NB4 (cell line): ENCODE results near the gene DNAJA2.

ENCODE experiments used
- DNase-seq: peaks from one replicate; pipeline ENCODE4 v3.0.0; 2010; ENCODE audit warnings: low read depth
- H3K4me3 ChIP-seq: one replicate; pipeline ENCODE4 v1.5.1; 2011; ENCODE audit warnings: mild to moderate bottlenecking, low read depth, low read length, moderate library complexity
- CTCF ChIP-seq: IDR thresholded peaks from one replicate; pipeline ENCODE4 v1.5.1; 2012; ENCODE audit warnings: low read depth, low read length
- MAX ChIP-seq: IDR thresholded peaks from 2 replicates; pipeline ENCODE4 v1.6.1; 2011; ENCODE audit warnings: low read depth, low read length
- MYC ChIP-seq: IDR thresholded peaks from 2 replicates; pipeline ENCODE4 v1.6.1; 2011; ENCODE audit warnings: low read depth, low read length
- POLR2A ChIP-seq: IDR thresholded peaks from 2 replicates; pipeline ENCODE4 v1.6.1; 2011; ENCODE audit warnings: mild to moderate bottlenecking; ENCODE audit not compliant: insufficient read length; ENCODE audit errors: extremely low read depth

Gene DNAJA2

GRCh38 chr16:46997844-46998243, 24.4 kb upstream of the DNAJA2 start:
- no peak for DNase-seq
- TF ChIP-seq CTCF (no peak), POLR2A (no peak), MAX (no peak), MYC (no peak)
- H3K4me3 ChIP-seq = no peak overlapping the region

GRCh38 chr16:46996952-46997458, 23.5 kb upstream of the DNAJA2 start:
- no peak overlapping the region for H3K4me3 ChIP-seq
- peak; percentile 48 for DNase-seq
- TF ChIP-seq CTCF = no peak
- no peak for TF ChIP-seq POLR2A
- no peak for TF ChIP-seq MAX

GRCh38 chr16:46996391-46996790, 22.9 kb upstream of the DNAJA2 start:
- no peak for TF ChIP-seq CTCF
- TF ChIP-seq MAX = no peak
- TF ChIP-seq POLR2A = no peak
- TF ChIP-seq MYC = no peak
- DNase-seq = peak; percentile 48
- no peak overlapping the region for H3K4me3 ChIP-seq

GRCh38 chr16:46991729-46992704, 18.5 kb upstream of the DNAJA2 start:
- H3K4me3 ChIP-seq = no peak overlapping the region
- TF ChIP-seq CTCF = no peak
- no peak for TF ChIP-seq MAX
- no peak for TF ChIP-seq POLR2A
- TF ChIP-seq MYC = no peak
- no peak for DNase-seq

- TF ChIP-seq MAX = no peak
- TF ChIP-seq MYC = no peak
- TF ChIP-seq CTCF = no peak
- no peak for TF ChIP-seq POLR2A
- DNase-seq = no peak
- H3K4me3 ChIP-seq = no peak overlapping the region
Measured at GRCh38 chr16:46986896-46987295, 13.4 kb upstream of the DNAJA2 start.
